Activated CD4-positive, alpha-beta T cell treated with anti-CD3 and anti-CD28 coated beads for 4 hours (primary cell): ENCODE measurements around the gene NRP1.
"Not testable (repeated sequence)": the region's sequence is repeated elsewhere in the genome, so short reads cannot be mapped to it uniquely, and the experiment has no call there.

Experiments used
- DNase-seq, 2 donors: peaks; one replicate each; pipeline ENCODE4 v3.0.0-alpha.2; 2020

Gene NRP1

GRCh38 chr10:33334153-33334804 is at the start of gene NRP1:
TSS of gene NRP1 (minus strand) at chr10:33334667. CDS start at chr10:33334382, 285 bp downstream.
- peak in 1 of 2 donors; percentile 7 for DNase-seq

GRCh38 chr10:33384201-33384600 is 49.7 kb upstream of the NRP1 start:
- not testable (repeated sequence) for DNase-seq

- DNase-seq: no peak
These were observed 48.6 kb upstream of the NRP1 start for GRCh38 chr10:33382921-33383713.

GRCh38 chr10:33382216-33382600 is 47.7 kb upstream of the NRP1 start:
- no peak for DNase-seq

GRCh38 chr10:33381451-33382215 is 47.2 kb upstream of the NRP1 start:
- DNase-seq: no peak

- no peak for DNase-seq
These were observed 43.2 kb upstream of the NRP1 start for GRCh38 chr10:33377658-33378025.

GRCh38 chr10:33376976-33377657 is 42.6 kb upstream of the NRP1 start:
- DNase-seq: no peak

GRCh38 chr10:33376476-33376875 is 42.0 kb upstream of the NRP1 start:
- no peak for DNase-seq

- DNase-seq: no peak
These were observed 38.8 kb upstream of the NRP1 start for GRCh38 chr10:33373263-33373662.

- DNase-seq: no peak
These were observed 36.8 kb upstream of the NRP1 start for GRCh38 chr10:33371234-33371633.

- DNase-seq: no peak
These were observed 36.0 kb upstream of the NRP1 start for GRCh38 chr10:33370434-33370930.

- DNase-seq: no peak
These were observed 33.6 kb upstream of the NRP1 start for GRCh38 chr10:33368086-33368485.

GRCh38 chr10:33365871-33366411 is 31.5 kb upstream of the NRP1 start:
- DNase-seq: no peak

GRCh38 chr10:33365301-33365700 is 30.8 kb upstream of the NRP1 start:
- no peak for DNase-seq

- no peak for DNase-seq
These were observed 28.6 kb upstream of the NRP1 start for GRCh38 chr10:33363106-33363505.

GRCh38 chr10:33358016-33358415 is 23.5 kb upstream of the NRP1 start:
- DNase-seq: no peak

- DNase-seq: no peak
These were observed 20.8 kb upstream of the NRP1 start for GRCh38 chr10:33355274-33355673.

GRCh38 chr10:33353853-33354252 is 19.4 kb upstream of the NRP1 start:
- DNase-seq: no peak

- no peak for DNase-seq
These were observed 18.9 kb upstream of the NRP1 start for GRCh38 chr10:33353334-33353733.

GRCh38 chr10:33352615-33353014 is 18.1 kb upstream of the NRP1 start:
- no peak for DNase-seq

GRCh38 chr10:33352175-33352574 is 17.7 kb upstream of the NRP1 start:
- no peak for DNase-seq

GRCh38 chr10:33350041-33350440 is 15.6 kb upstream of the NRP1 start:
- DNase-seq: no peak

- no peak for DNase-seq
These were observed 14.8 kb upstream of the NRP1 start for GRCh38 chr10:33349268-33349667.
